OCI-LY7 (cell line): ENCODE results near the gene VPS9D1. TPM values are rescaled to one million over a fixed set of nuclear protein-coding genes. Genes with fewer than 3 reads are reported as not detected.

Experiments
- BruUV-seq: library from RNA; stranded (reverse); fragments of 400-500 nt; replicated peaks from 2 replicates; lab custom pipeline; 2021; lab: Mats Ljungman, UMichigan
- CTCF ChIA-PET: fragments of 300-600 bp; sonication (Branson Sonifier 250); formaldehyde crosslinking; loops from one replicate; lab custom pipeline; 2022; ENCODE audit warnings: antibody characterized with exemption; ENCODE audit not compliant: unreplicated experiment; lab: Charles Lee
- POLR2A ChIA-PET: fragments of 300-600 bp; sonication (Branson Sonifier 250); formaldehyde crosslinking; loops from one replicate; lab custom pipeline; 2022; ENCODE audit warnings: antibody characterized with exemption; lab: Charles Lee
- DNase-seq: peaks from one replicate; pipeline ENCODE4 v3.0.0-alpha.2; 2015; ENCODE audit warnings: low spot score
- H2AFZ ChIP-seq: fragments of 200-600 bp; sonication (generic), shearing (Covaris generic); 2 replicates; pipeline ENCODE4 v1.6.1; 2014; ENCODE audit warnings: mild to moderate bottlenecking, antibody characterized with exemption, low read length, moderate library complexity
- H3K27ac ChIP-seq: fragments of 200-600 bp; sonication (generic); 2 replicates; pipeline ENCODE4 v1.5.1; 2014; ENCODE audit warnings: mixed run types, low read depth, mild to moderate bottlenecking, moderate library complexity, low read length, inconsistent platforms; ENCODE audit not compliant: poor library complexity, severe bottlenecking
- H3K36me3 ChIP-seq: fragments of 200-600 bp; sonication (generic); 2 replicates; pipeline ENCODE4 v1.6.1; 2014; ENCODE audit warnings: mild to moderate bottlenecking, antibody characterized with exemption, low read length, moderate library complexity, mixed read lengths; ENCODE audit not compliant: insufficient read depth
- H3K4me1 ChIP-seq: fragments of 200-600 bp; sonication (generic); 2 replicates; pipeline ENCODE4 v1.5.1; 2014; ENCODE audit warnings: mild to moderate bottlenecking, low read length; ENCODE audit not compliant: insufficient read depth, poor library complexity, severe bottlenecking
- H3K4me2 ChIP-seq: fragments of 200-600 bp; sonication (generic); 2 replicates; pipeline ENCODE4 v1.6.1; 2014; ENCODE audit warnings: mild to moderate bottlenecking, low read length
- H3K4me3 ChIP-seq: fragments of 200-600 bp; sonication (generic); 2 replicates; pipeline ENCODE4 v1.5.1; 2014; ENCODE audit warnings: mild to moderate bottlenecking, low read depth, low read length; ENCODE audit not compliant: poor library complexity, severe bottlenecking
- H3K79me2 ChIP-seq: fragments of 200-600 bp; sonication (generic); 2 replicates; pipeline ENCODE4 v1.6.1; 2016; ENCODE audit warnings: low read depth, mild to moderate bottlenecking, low read length, moderate library complexity, mixed read lengths; ENCODE audit not compliant: insufficient read depth
- H3K9me2 ChIP-seq: fragments of 200-600 bp; sonication (generic); 2 replicates; pipeline ENCODE4 v1.6.1; 2016; ENCODE audit warnings: mild to moderate bottlenecking, low read length, mixed read lengths; ENCODE audit not compliant: insufficient read depth
- H3K9me3 ChIP-seq: fragments of 200-600 bp; sonication (generic); 2 replicates; pipeline ENCODE4 v1.6.1; 2014; ENCODE audit warnings: mild to moderate bottlenecking, mixed run types, low read length, mixed read lengths
- H4K20me1 ChIP-seq: fragments of 200-600 bp; sonication (generic); 2 replicates; pipeline ENCODE4 v1.6.1; 2014; ENCODE audit warnings: mild to moderate bottlenecking, antibody characterized with exemption, low read length, moderate library complexity, mixed read lengths; ENCODE audit not compliant: insufficient read depth
- CTCF ChIP-seq: fragments of 200-600 bp; sonication (generic); conservative IDR thresholded peaks from 2 replicates; pipeline ENCODE4 v1.5.1; 2014; ENCODE audit warnings: mild to moderate bottlenecking, antibody characterized with exemption, low read length, moderate library complexity, mixed read lengths
- EZH2phosphoT487 ChIP-seq: fragments of 200-600 bp; sonication (generic); IDR thresholded peaks from 2 replicates; pipeline ENCODE4 v1.6.1; 2018; ENCODE audit warnings: low read depth, borderline replicate concordance, mild to moderate bottlenecking, mixed run types, antibody characterized with exemption, low read length, moderate library complexity, mixed read lengths
- intact Hi-C: fragments of 100-400 bp; cut with micrococcal nuclease; formaldehyde crosslinking; loops from one replicate; pipeline ENCODE4 v1.10.0; 2022; ENCODE audit not compliant: unreplicated experiment
- total RNA-seq, 2 experiments: library from RNA; depleted of rRNA in 1 of 2; stranded (reverse); fragments of >200 nt in 1 of 2; shearing (Covaris generic) in 1 of 2; gene quantifications; 2 replicates each; pipeline ENCODE4 v1.2.3, GENCODE V29; 2014 to 2022

The VPS9D1 gene
- total RNA-seq, 2 experiments from 2014 or later: 3.1 to 4.6 TPM

GRCh38 chr16:89686520-89687091 is 34.1 kb downstream of the VPS9D1 start, which contains the start of gene CDK10:
TSS of gene CDK10 (plus strand) at chr16:89686689. CDS start at chr16:89686711, 22 bp downstream.
- H3K27ac ChIP-seq: peak within 1 kb of the TSS; percentile 86
- peak within 1 kb of the TSS; percentile 100 for H3K4me2 ChIP-seq
- POLR2A ChIA-PET: interaction anchor here (0.6 to 0.7 kb wide), 2 partner anchors 17 to 236 kb away, joined by 3 read pairs; no protein-coding TSS in a partner anchor
- no peaks in the 10 kb centered on the region for H3K9me2 ChIP-seq
- peaks cover 7% of the 10 kb centered on the region; the same call in 1 of the 2 replicates for H3K9me3 ChIP-seq
- peak; percentile 87 for DNase-seq
- H4K20me1 ChIP-seq: no peaks in the 10 kb centered on the region
- H3K79me2 ChIP-seq: peaks cover 25% of the 10 kb centered on the region; the same call in 1 of the 2 replicates
- intact Hi-C loops: no loop called here
- H3K4me3 ChIP-seq: peak within 1 kb of the TSS; percentile 74
- H3K4me1 ChIP-seq: peaks cover 13% of the 10 kb centered on the region
- H2AFZ ChIP-seq: peak within 1 kb of the TSS; percentile 61
- BruUV-seq: no TSS peak
- TF ChIP-seq CTCF (no peak), EZH2phosphoT487 (no peak)
- peaks cover 45% of the 10 kb centered on the region for H3K36me3 ChIP-seq
- CTCF ChIA-PET: no interaction called here

GRCh38 chr16:89685916-89686315 is 34.8 kb downstream of the VPS9D1 start:
- Histone ChIP-seq H3K79me2 (peaks cover 25% of the 10 kb centered on the region; the same call in 1 of the 2 replicates), H3K36me3 (peaks cover 39% of the 10 kb centered on the region), H3K9me2 (no peaks in the 10 kb centered on the region), H3K9me3 (peaks cover 8% of the 10 kb centered on the region; the same call in 1 of the 2 replicates), H3K4me1 (peaks cover 13% of the 10 kb centered on the region), H3K4me3 (peak overlapping the region; percentile 74), H4K20me1 (no peaks in the 10 kb centered on the region), H3K4me2 (peak overlapping the region; percentile 100), H3K27ac (no peak overlapping the region), H2AFZ (no peak overlapping the region)
- no peak for TF ChIP-seq CTCF
- TF ChIP-seq EZH2phosphoT487: no peak
- intact Hi-C loops: no loop called here
- no peak for DNase-seq
- CTCF ChIA-PET: no interaction called here
- no TSS peak for BruUV-seq
- POLR2A ChIA-PET: no interaction called here

- Histone ChIP-seq H3K9me2 (no peaks in the 10 kb centered on the region), H3K4me2 (no peak overlapping the region), H3K9me3 (peaks cover 24% of the 10 kb centered on the region; the same call in 1 of the 2 replicates), H3K4me1 (no peaks in the 10 kb centered on the region), H3K79me2 (no peaks in the 10 kb centered on the region), H3K36me3 (no peaks in the 10 kb centered on the region; the same call in 1 of the 2 replicates), H4K20me1 (no peaks in the 10 kb centered on the region), H3K4me3 (no peak overlapping the region), H3K27ac (no peak overlapping the region), H2AFZ (no peak overlapping the region)
- ChIA-PET CTCF (no interaction called here), POLR2A (no interaction called here)
- peak; percentile 58 for DNase-seq
- intact Hi-C loops: no loop called here
- no peak for TF ChIP-seq EZH2phosphoT487
- TF ChIP-seq CTCF: no peak
- BruUV-seq: no TSS peak
Measured at GRCh38 chr16:89678258-89678657, 42.4 kb downstream of the VPS9D1 start.
